Hematopoietic multipotent progenitor cell treated with erythropoietin and hydrocortisone succinate and interleukin-3 and kit ligand, for 15 days (in vitro differentiated cells): ENCODE results near the gene WSCD2.

Experiments
- DNase-seq: peaks from one replicate; pipeline ENCODE4 v3.0.0-alpha.2; 2015; ENCODE audit warnings: low spot score

WSCD2 gene

DNA sequence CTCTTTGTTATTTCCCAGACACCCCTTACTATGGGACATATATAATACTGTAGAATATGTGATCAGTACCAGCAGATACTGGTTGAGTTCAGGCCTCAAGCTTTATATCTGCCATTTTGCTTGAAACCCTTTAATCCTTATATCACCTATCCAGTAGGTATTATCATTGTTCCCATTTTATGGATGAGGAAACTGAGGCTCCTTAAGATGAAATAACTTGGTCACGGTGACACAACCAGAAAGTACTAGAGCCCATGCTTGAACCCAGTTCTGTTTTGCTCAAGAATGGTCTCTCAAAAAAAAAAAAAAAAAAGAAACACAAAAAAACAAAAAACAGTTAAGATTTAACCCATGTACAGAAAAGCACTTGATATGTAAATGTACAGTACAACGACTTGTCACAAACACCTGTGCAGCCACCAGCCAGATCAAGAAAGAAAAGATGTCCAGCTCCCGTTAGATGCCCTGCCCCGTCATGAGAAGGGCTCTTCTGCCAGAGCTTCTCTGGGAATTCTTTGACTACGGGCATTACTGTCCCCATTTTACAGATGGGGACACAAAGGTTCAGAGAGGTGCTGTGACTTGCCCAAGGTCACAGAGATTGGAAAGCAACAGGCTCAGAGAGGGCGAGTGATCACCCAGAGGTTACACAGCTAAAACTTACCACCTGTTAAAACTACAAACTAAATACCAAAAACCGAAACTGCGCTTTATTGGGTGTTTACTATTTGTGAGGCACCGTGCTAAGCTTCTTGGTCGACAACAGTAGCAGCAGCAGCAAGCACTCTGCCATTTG lies 669 bp upstream of the WSCD2 start:
- DNase-seq = no peak

GRCh38 chr12:108131035-108131434 lies 1.9 kb downstream of the WSCD2 start:
- DNase-seq = no peak

DNA sequence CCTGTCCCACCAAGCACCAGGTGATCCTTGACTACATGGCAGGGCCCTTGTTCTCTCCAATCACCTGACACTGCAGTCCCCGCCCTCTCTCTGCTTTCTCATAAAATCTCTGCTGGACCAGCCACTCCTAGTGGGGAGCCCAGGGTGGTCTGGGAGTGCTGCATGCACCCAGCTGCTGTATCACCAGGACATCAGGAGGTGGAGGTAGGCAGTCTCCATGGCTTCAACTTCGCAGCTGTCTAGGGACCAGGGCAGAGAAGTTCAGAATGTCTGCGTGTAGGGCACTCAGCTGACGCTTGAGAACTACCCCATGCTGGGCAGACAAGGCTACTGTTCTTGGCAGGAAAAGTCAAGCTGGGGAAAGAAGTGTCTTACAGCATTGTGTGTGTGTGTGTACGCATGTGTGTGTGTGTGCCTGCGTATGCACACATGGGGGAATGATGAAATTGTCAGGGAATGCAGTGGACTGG lies 2.6 kb downstream of the WSCD2 start:
- no peak for DNase-seq

GRCh38 chr12:108133482-108133881 lies 4.4 kb downstream of the WSCD2 start:
- DNase-seq = no peak

DNA sequence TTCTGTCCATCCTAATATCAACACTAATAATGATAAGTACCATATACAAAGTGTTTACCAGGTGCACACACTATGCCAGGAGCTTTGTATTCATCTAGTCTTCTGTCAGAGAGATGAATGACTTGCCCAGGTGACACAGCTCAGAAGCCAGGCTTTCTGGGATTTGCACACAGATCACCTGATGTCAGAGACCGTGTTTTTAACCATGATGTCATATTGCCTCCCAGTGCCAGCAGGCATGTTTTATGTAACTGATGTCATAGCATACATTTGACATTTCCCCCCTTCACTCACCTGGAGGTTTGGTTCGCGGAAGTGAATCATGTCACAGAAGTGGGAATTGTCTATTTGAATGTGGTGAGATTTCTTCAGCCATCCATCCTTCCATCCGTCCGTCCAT lies 5.7 kb downstream of the WSCD2 start:
- no peak for DNase-seq

DNA sequence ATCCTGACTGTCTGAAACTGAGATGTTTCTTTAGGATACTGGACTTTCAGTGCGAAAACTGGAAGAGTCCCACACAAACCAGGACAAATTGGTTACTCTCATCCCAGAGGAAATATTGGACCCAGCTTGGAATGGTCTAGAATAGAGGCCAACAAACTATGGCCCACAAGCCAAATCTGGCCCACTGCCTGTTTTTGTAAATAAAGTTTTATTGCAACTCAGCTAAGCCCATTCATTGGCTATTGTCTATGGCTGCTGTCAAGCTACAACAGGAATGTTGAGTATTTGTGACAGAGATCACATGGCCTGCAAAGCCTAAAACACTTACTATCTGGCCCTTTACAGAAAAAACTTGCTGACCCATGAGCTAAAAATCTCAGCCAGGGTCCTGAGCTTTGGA lies 6.5 kb downstream of the WSCD2 start:
- no peak for DNase-seq

DNA sequence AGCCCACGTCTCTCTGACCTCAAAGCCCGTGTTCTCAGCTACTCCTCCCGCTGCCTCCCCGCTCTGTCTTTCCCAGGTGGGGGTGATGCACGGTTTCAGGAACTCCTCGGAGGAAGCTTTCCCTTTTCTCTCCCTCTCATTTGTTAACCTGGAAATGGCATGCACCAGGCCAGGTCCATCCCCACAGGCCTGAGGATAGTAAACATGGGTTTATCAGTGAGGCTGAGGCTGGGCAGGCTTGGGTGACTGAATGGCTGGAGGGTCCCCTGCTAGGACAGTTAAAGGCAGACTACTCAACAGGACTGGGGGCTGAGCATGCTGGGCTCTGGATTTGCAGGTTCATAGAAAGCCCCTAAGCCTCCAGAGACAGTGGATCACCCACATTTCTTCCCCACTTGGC lies 7.6 kb downstream of the WSCD2 start:
- no peak for DNase-seq

- no peak for DNase-seq
Measured at GRCh38 chr12:108139454-108139853, 10.4 kb downstream of the WSCD2 start.

- DNase-seq = no peak
Measured at GRCh38 chr12:108140501-108140900, 11.4 kb downstream of the WSCD2 start.

DNA sequence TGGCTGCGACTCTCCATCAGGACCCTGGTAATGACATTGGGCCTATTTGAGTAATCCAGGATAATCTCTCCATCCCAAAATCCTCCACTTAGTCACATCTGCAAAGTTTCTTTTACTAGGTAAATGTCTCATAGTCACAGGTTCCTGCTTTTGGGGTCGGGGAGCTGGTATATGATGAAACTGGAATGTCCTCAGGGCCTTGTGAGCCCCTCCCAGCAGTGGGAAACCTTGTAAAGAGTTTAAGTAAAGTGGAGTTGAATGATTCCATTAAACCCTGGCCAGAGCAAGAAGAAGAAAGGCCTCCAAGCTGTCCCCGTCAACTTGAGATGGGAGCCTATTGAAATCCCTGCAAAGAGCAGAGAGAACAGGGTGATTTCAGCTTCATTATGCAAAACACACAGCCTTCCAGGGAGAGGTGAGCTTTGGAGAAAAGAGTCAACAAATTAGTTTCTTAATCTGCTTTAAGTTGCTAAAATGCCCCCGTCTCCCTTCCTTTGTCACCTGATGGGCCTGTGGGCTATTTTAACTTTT lies 12.6 kb downstream of the WSCD2 start:
- DNase-seq = no peak

DNA sequence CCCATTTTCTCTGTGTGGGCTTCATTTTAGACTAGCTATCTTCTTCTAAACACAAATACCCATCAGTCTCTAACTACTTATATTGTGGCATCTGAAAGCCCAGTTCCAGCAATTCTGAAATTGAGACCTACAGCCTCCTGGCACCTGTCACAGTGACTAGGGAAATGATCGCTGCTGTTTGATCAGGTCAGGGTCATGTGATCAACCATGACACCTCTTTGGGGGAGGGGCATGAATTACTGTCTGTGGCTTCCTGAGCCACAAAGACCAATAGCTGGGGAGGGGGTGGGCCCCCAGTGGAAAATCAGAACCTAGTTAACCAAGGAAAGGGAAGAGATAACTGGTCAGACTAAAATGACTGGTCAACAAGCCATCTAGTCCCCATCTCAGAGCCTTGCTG lies 14.1 kb downstream of the WSCD2 start:
- no peak for DNase-seq

DNA sequence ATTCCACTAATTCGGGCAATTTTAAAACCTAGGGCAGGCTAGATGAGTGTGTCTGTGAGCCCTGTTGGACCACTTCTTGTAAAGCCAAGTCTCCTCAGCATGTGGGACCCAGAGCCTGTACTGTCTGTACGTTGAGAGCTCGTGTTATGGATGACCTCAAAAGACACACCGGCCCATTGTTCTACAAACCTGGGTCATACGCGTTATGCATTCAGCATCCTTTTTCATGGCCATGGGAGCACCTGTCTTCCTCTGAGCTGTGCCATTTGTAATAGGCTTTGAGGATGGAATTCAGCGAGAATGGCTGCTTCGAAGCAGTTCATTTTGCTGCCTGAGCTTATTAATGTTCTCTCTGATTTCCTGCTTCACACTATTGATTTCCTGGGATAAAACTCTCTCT lies 15.0 kb downstream of the WSCD2 start:
- DNase-seq = no peak

GRCh38 chr12:108145011-108145410 lies 15.9 kb downstream of the WSCD2 start:
- no peak for DNase-seq

DNA sequence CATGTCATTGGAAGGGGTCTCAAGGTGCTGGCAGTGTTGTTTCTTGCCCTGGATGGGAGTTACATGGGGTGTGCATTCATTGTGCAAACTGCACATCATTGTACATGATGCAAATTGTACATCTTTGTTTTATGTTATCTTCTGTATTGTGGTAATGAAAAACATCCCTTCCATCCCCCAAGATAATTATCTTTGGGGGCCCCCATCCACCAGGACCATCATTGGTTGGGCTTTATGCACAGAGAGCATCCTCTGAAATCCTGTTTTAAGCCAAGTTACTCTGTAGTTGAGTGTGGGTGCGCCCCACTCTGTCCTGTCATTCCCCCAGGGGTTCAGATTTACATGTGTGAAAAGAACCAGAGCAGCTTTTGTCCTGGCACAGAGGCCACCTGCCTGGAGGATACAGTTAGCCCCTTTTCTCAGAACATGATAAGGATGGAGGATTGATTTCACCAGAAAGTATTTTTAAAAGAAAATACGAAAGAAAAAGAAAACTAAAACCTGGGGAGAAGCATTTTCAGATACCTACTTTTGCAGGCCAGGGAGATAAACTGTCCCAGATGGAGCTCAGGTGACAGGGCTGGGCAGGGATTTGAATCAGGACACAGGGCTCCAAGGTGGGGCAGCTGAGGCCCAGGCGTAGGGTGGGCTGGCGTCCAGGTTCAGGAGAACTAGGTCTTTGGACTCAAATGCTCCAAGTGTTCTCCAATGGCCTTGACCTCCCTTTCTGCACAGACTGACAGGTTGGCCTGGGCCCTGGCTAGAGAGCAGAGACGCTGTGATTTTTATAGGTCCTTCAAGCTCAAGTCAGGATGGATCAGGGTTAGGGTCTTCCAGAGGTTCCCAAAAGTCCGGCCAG lies 17.2 kb downstream of the WSCD2 start:
- no peak for DNase-seq

DNA sequence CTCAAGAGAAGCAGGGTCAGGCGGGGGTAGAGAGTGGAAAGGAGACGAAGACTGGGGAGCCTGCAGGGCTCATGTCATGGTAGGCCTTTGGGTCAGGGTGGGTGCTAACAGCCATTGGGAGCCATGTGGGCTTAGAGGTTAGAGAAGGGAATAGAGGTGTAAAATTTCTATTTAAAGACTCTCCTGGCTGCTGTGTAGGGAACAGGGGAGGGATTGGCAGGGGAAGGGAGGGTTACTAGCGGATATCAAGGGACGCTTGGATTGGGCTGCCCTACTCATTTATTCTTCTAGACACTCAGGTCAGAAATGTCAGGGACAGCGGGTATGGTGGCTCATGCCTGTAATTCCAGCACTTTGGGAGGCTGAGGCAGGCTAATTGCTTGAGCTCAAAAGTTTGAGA lies 18.2 kb downstream of the WSCD2 start:
- DNase-seq = no peak

- DNase-seq = no peak
Measured at GRCh38 chr12:108148521-108149074, 19.5 kb downstream of the WSCD2 start.

DNA sequence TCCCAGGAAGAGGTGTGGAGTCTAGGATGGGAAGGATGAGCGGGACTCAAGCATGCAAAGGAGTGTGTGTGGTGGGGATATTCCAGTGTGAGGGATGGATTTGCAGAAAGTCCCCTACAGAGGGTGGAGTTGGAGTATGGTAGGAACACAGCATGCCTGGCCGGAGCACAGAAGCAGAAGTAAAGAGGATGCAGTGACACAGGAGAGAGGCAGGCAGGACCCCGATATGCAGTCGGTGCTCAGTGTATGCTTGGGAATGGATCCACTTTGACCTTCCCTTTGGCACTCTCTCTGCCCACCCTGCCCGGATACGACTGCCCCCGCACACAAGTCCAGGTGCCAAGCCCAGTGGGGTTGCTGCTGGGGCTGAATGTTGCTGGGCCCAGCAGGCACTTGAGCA lies 21.3 kb downstream of the WSCD2 start:
- no peak for DNase-seq

GRCh38 chr12:108151533-108152169 lies 22.6 kb downstream of the WSCD2 start:
- DNase-seq = no peak

- DNase-seq = no peak
Measured at GRCh38 chr12:108152170-108152538, 23.1 kb downstream of the WSCD2 start.

DNA sequence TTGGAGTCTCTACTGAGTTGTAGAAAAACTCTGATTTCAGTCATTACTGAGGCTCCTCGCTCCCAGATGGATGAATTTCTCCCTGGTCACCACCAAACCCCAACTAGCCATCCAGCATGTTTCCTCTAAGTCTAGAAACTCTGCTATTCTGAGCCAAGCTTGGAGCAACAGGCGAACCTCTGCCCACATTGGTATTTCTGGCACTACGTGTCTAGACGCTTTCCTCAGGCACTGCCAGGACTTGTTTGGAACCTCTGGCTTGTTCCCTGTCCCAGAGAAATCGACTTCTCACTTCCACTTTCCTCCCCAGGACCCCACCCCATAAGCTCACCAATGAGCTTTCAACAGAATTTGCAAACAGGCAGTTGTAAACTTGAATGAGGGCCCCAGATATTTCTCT lies 27.6 kb downstream of the WSCD2 start:
- DNase-seq = no peak

DNA sequence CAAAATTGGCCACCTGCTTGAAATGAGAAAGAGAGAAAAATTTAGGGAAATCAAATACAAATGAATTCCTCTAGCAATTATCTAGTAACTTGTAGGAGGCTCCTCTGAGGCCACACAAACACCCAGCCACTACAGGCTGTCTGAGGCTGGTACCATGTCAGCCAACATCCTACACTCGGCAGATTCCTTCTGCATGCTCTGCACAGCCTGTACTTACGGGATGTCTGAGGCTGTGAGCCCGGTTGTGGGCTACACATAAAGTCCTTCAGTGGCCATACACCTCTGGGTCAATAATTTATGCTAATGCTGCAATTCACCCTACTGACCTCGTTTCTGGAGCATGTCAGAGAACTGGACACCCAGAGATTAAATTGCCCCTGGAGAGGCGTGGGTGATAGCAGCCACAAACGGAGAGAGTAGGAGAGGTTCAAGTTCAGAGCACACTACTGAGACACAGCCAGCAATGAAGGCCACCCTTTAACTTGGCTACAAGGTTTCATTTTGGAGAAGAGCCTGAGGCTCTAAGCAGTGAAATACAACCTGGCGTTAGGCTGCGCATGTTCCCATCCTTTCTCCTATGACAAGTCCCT lies 28.9 kb downstream of the WSCD2 start:
- DNase-seq = no peak

DNA sequence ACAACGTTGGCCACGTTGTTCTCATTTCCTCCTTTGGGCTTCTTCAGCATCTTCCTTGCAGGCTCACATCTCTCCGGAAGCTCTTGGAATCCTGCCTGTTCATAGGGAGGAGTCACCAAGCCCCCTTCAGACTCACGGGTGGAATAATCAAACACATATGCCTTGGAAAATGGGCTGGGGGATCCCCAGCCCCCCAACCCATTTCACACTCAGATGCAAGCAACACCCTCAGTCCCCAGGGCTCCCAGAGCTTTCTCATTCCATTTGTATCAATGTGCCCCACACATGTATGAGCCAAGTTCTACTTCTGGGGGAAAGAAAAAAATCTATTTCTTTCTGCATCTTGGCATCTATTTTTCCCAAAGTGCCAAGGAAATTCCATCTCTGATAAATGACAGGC lies 33.1 kb downstream of the WSCD2 start:
- DNase-seq = no peak
